Adrenal gland (tissue), 12 donors: ENCODE data around the gene AK8. TPM values are rescaled to one million over a fixed set of nuclear protein-coding genes. Genes with fewer than 3 reads are reported as not detected.

Experiments
- DNase-seq, 7 donors: peaks; one replicate each; pipeline ENCODE4 v3.0.0-alpha.2; 2019 to 2020
- H3K27ac ChIP-seq, 5 donors: fragments of 200-600 bp; sonication (generic) in 4 of 5; 1 replicate in 3 of 5; 2 replicates in 2 of 5; pipeline versions ENCODE4 v1.5.1 to v1.8.0; 2016 to 2020; ENCODE audit warnings: mild to moderate bottlenecking in 1 of 5
- H3K27me3 ChIP-seq: fragments of 200-600 bp; 2 replicates; pipeline ENCODE4 v1.8.0; 2021
- H3K36me3 ChIP-seq, 2 donors: fragments of 200-600 bp; replicated peaks in 1 of 2; 1 replicate in 1 of 2; 2 replicates in 1 of 2; pipeline versions ENCODE4 v1.5.1 to v1.8.0; 2018 to 2022
- H3K4me1 ChIP-seq, 2 donors: fragments of 200-600 bp; replicated peaks in 1 of 2; 1 replicate in 1 of 2; 2 replicates in 1 of 2; pipeline versions ENCODE4 v1.5.1 to v1.8.0; 2018 to 2021
- H3K4me3 ChIP-seq, 4 donors: fragments of 200-600 bp; sonication (generic) in 3 of 4; one replicate each; pipeline ENCODE4 v1.5.1; 2016 to 2018
- H3K9me3 ChIP-seq, 3 donors: fragments of 200-600 bp; sonication (generic) in 1 of 3; replicated peaks in 1 of 3; 1 replicate in 2 of 3; 2 replicates in 1 of 3; pipeline versions ENCODE4 v1.5.1 to v1.8.0; 2016 to 2021
- POLR2A ChIP-seq, 2 donors: fragments of 450-650 bp; IDR thresholded peaks; one replicate each; pipeline ENCODE4 v1.6.1; 2017; ENCODE audit warnings: antibody characterized with exemption in 2 of 2, mild to moderate bottlenecking in 2 of 2, moderate library complexity in 1 of 2
- WGBS, 4 donors: extraction: QIAGEN DNeasy Blood & Tissue Kit in 2 of 4; methylation state at CpG; one replicate each; pipeline versions ENCODE4 v1.1.5 to v1.1.7; 2013 to 2017; 5-methylcytosine and 5-hydroxymethylcytosine counted together
- intact Hi-C, 2 donors: fragments of 100-400 bp; cut with DNase I; formaldehyde crosslinking; loops; one replicate each; pipeline versions ENCODE4 v1.14.1 to v1.15.0; 2022 to 2023
- polyA plus RNA-seq, 3 donors: library from polyadenylated mRNA; stranded (reverse); fragments of 200-250 nt in 2 of 3; fragments of 350-450 nt in 1 of 3; fragmentation: Illumina TruSeq in 1 of 3; extraction: RNeasy Lipid Tissue Mini Kit (QIAGEN cat#74804) in 1 of 3; gene quantifications; one replicate each; pipeline ENCODE4 v1.2.3, GENCODE V29; 2013 to 2014
- total RNA-seq, 9 donors: library from RNA; depleted of rRNA in 4 of 9; stranded (reverse); fragments of >200 nt in 4 of 9; fragments of 120-200 nt in 1 of 9; fragmentation: NEBNext Ultra II Directional in 1 of 9; extraction: Animal tissue kit (Norgen Biotek cat#: 25700) in 1 of 9; gene quantifications; one replicate each; pipeline versions ENCODE4 v1.1.0 to v1.2.4, GENCODE V29; 2013 to 2023
- TF ChIP-seq, protein P1 (sequence below), 6 experiments: fragments of 450-650 bp in 4 of 6; fragments of 200-600 bp in 2 of 6; sonication (generic) in 1 of 6; IDR thresholded peaks; 1 replicate in 5 of 6; 2 replicates in 1 of 6; pipeline versions ENCODE4 v1.5.1 to v1.8.0; 2016 to 2021; ENCODE audit warnings: antibody characterized with exemption in 6 of 6, mild to moderate bottlenecking in 2 of 6, moderate library complexity in 1 of 6
- donor health status: healthy with polysubstance abuse.
- donor health status: Bipolar disorder and iron deficiency.
- donor health status: DM: yes; HTN: yes; CAD: no.
- donor health status: DM: no; HTN: no; CAD: no.
- donor health status: DM: no; HTN: no; CAD: no.
- donor health status: DM: yes; HTN: yes; CAD: no.

AK8 gene
- total and polyA plus RNA-seq, 12 donors: 0.69 to 6.0 (median 1.5) TPM

GRCh38 chr9:132837501-132838286 is 40.4 kb downstream of the AK8 start:
- Histone ChIP-seq H3K9me3 (no peaks in the 10 kb centered on the region), H3K27ac (no peak overlapping the region), H3K27me3 (no peaks in the 10 kb centered on the region), H3K4me3 (no peak overlapping the region), H3K36me3 (no peaks in the 10 kb centered on the region), H3K4me1 (no peaks in the 10 kb centered on the region)
- intact Hi-C loops: no loop called here
- 81 to 91% (median 85%) methylated on average over 15 to 16 of the region's 16 CpGs for WGBS, 4 donors
- DNase-seq: no peak
- no peak for TF ChIP-seq POLR2A (IDR thresholded peaks at IDR 0.05)
- TF ChIP-seq, protein P1, sequence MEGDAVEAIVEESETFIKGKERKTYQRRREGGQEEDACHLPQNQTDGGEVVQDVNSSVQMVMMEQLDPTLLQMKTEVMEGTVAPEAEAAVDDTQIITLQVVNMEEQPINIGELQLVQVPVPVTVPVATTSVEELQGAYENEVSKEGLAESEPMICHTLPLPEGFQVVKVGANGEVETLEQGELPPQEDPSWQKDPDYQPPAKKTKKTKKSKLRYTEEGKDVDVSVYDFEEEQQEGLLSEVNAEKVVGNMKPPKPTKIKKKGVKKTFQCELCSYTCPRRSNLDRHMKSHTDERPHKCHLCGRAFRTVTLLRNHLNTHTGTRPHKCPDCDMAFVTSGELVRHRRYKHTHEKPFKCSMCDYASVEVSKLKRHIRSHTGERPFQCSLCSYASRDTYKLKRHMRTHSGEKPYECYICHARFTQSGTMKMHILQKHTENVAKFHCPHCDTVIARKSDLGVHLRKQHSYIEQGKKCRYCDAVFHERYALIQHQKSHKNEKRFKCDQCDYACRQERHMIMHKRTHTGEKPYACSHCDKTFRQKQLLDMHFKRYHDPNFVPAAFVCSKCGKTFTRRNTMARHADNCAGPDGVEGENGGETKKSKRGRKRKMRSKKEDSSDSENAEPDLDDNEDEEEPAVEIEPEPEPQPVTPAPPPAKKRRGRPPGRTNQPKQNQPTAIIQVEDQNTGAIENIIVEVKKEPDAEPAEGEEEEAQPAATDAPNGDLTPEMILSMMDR (IDR thresholded peaks at IDR 0.05): no peak

GRCh38 chr9:132834343-132834742 is 43.7 kb downstream of the AK8 start:
- Histone ChIP-seq H3K27ac (no peak overlapping the region), H3K4me1 (no peaks in the 10 kb centered on the region), H3K27me3 (no peaks in the 10 kb centered on the region), H3K4me3 (no peak overlapping the region), H3K36me3 (no peaks in the 10 kb centered on the region), H3K9me3 (no peaks in the 10 kb centered on the region)
- TF ChIP-seq, protein P1 (IDR thresholded peaks at IDR 0.05): no peak
- no peak for TF ChIP-seq POLR2A (IDR thresholded peaks at IDR 0.05)
- intact Hi-C loops: no loop called here
- 86 to 90% (median 89%) methylated on average over 7 of the region's 7 CpGs for WGBS, 4 donors
- no peak for DNase-seq

- no peak for DNase-seq
- no peak overlapping the region for H3K4me3 ChIP-seq
- no peaks in the 10 kb centered on the region for H3K27me3 ChIP-seq
- no peak overlapping the region for H3K27ac ChIP-seq
- H3K4me1 ChIP-seq: no peaks in the 10 kb centered on the region
- TF ChIP-seq POLR2A (IDR thresholded peaks at IDR 0.05): no peak
- TF ChIP-seq, protein P1 (IDR thresholded peaks at IDR 0.05): no peak
- H3K36me3 ChIP-seq: no peaks in the 10 kb centered on the region
- WGBS, 4 donors: 74 to 80% (median 78%) methylated on average over 24 of the region's 24 CpGs
- intact Hi-C loops: no loop called here
- no peaks in the 10 kb centered on the region for H3K9me3 ChIP-seq
These were observed 44.4 kb downstream of the AK8 start for GRCh38 chr9:132833550-132834121.

GRCh38 chr9:132832171-132832881 is 45.8 kb downstream of the AK8 start:
- H3K27ac ChIP-seq: no peak overlapping the region
- TF ChIP-seq, protein P1 (IDR thresholded peaks at IDR 0.05): no peak
- TF ChIP-seq POLR2A (IDR thresholded peaks at IDR 0.05): no peak
- H3K9me3 ChIP-seq: no peaks in the 10 kb centered on the region
- intact Hi-C loops: no loop called here
- 67 to 80% (median 77%) methylated on average over 9 of the region's 9 CpGs for WGBS, 4 donors
- no peaks in the 10 kb centered on the region for H3K4me1 ChIP-seq
- H3K27me3 ChIP-seq: no peaks in the 10 kb centered on the region
- no peaks in the 10 kb centered on the region for H3K36me3 ChIP-seq
- H3K4me3 ChIP-seq: no peak overlapping the region
- no peak for DNase-seq
